ENCODE measurements around the gene AZU1. TPM values are rescaled to one million over a fixed set of nuclear protein-coding genes. Genes with fewer than 3 reads are reported as not detected.
"Not testable (repeated sequence)": the region's sequence is repeated elsewhere in the genome, so short reads cannot be mapped to it uniquely, and the experiment has no call there.

AZU1 gene
- total RNA-seq, 1 donor from 2014 or later = not detected

DNA sequence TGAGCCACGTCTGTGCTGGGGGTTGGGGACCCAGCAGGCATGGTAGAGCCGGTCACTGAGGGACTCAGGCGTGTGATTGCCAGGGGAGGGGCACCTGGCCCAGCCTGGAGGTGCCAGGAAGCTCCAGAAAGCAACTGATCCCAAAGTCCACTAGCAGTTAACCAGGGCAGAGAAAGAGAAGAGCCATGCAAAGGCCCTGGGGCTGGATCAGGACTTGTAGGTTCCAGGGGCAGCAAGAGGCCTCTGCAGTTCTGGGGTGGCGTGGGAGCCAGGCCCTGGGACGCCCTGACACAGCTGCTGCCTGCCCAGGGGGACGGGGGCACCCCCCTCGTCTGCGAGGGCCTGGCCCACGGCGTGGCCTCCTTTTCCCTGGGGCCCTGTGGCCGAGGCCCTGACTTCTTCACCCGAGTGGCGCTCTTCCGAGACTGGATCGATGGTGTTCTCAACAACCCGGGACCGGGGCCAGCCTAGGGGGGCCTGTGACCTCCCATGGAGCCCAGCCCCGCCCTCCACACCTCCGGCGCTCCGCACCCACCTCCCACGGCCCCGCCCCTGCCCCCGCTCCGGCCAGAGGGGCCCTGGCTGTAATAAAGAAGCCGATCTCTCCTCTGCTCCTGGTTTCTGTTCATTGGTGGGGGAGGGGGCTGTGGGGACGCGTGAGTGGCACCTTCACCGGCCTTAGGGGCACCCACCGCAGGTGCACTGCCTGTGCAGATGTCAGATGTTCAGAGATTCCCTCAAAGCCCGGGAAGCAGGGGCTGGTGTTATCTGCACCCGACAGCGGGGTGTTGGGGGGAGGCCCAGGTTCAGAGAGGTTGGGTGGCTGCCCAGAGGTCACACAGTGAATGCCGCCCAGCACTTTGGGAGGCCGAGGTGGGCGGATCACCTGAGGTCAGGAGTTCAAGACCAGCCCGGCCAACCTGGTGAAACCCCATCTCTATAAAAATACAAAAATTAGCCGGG is 4.1 kb downstream of the AZU1 start:
- no peak for DNase-seq

DNA sequence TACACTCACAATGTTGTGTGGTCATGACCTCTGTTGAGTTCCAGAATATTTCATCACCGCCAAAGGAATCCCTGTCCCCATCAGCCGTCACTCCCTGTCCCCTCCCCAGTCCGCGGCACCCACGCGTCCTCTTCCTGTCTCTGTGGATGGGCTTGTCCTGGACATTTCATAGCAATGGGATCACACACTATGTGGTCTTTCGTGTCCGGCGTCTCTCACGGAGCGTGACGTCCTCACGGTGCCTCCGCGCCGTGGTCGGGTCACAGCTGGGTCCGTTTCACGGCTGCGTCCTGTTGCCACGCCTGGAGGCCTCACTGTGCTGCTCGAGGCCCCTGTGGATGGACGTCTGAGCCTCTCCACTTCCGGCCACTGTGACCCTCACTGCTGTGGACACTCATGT is 6.6 kb downstream of the AZU1 start:
- no peak for DNase-seq

DNA sequence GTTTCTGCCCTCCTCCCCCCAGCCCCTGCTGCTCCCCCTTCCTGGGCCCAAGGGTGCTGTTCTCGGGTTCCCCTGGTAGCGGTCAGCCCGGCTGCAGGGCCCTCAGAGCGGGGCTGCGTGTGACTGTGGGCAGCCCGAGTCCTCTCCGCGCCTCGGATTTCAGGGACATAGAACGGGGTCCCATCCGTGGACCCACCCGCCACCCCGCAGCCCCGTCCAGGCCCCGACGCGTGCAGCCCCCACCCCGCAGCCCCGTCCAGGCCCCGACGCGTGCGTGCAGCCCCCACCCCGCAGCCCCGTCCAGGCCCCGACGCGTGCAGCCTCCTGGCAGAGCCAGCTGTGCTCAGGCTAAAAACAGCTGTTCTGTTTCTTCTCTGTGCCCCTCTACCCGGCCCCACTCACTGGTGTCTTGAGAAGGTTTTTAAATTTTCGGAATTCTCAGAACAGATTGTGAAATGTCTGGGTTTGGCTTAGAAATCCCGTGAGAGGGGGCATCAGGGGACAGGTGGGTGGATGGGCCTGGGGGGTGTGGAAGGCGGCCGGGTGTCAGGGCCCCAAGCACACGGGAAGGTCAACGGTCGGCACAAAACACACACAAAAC is 7.7 kb downstream of the AZU1 start:
- DNase-seq = no peak

DNA sequence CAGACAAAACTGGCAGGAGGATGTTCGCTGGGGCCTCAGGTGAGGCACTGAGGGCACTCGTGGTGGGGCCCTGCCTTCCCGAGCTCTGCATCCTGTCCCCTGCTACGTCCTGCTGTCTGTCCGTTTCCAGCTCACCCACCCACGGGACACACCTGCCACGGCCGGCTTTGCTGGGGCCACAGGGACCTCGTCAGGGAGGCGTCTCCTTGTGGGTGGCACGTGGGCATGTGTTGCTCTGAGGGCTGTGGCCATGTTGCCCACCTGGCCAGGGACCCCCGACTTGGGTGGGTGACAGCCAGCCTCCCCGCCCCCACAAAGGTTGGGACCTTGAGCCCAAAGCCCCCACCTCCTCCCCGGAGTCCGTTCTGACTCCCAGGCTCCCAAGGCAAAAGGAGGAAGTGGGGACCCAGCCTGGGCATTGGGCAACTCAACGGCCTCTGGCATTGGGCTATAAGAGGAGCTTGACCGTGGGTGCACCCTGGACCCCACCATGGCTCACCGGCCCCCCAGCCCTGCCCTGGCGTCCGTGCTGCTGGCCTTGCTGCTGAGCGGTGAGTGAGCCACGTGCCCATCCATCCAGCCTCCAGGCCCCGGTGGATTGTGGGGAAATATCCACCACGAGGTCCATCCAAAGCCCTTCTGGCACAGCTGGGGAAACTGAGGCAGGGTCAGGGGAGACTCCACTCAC is 13.0 kb downstream of the AZU1 start, which contains the start of gene PRTN3:
Gene PRTN3 (plus strand): TSS at position 481 of the 688 bp plus-strand sequence. CDS start 10 bp downstream, at position 491.
- no peak for DNase-seq

DNA sequence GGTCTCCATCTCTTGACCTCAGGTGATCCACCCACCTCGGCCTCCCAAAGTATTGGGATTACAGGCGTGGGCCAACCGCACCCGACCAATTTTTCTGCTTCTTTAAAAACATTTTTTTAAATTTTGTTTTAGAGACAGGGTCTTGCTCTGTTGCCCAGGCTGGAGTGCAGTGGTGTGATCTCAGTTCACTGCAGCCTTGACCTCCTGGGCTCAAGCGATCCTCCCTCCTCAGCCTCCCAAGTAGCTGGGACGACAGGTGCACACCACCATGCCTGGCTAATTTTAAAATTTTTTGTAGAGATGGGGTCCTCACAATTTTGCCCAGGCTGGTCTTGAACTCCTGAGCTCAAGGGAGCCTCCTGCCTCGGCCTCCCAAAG is 15.2 kb downstream of the AZU1 start:
- not testable (repeated sequence) for DNase-seq

DNA sequence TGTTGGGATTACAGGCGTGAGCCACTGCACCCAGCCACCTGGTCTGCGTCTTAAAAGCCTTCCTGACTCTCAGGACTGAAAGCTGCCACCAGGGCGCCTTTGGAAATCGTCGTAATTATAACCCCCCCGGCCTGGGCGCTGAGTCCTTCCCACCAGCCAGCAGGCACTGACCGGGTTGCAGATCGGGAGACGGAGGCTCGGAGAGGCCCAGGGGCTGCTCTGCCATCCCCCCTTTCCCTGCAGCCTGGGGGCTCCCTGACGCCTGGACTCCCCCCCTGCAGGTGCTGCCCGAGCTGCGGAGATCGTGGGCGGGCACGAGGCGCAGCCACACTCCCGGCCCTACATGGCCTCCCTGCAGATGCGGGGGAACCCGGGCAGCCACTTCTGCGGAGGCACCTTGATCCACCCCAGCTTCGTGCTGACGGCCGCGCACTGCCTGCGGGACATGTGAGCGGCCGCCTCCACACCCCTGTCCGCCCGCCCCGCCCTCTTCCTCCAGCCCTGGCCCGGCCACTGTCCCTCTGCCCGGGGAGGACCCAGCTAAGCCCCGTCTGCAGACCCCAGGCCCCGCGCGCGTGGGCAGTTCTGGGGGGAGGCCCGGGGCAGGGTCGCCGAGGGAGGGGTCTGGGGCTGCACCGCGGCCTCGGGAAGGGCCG is 15.7 kb downstream of the AZU1 start:
- DNase-seq = no peak

DNA sequence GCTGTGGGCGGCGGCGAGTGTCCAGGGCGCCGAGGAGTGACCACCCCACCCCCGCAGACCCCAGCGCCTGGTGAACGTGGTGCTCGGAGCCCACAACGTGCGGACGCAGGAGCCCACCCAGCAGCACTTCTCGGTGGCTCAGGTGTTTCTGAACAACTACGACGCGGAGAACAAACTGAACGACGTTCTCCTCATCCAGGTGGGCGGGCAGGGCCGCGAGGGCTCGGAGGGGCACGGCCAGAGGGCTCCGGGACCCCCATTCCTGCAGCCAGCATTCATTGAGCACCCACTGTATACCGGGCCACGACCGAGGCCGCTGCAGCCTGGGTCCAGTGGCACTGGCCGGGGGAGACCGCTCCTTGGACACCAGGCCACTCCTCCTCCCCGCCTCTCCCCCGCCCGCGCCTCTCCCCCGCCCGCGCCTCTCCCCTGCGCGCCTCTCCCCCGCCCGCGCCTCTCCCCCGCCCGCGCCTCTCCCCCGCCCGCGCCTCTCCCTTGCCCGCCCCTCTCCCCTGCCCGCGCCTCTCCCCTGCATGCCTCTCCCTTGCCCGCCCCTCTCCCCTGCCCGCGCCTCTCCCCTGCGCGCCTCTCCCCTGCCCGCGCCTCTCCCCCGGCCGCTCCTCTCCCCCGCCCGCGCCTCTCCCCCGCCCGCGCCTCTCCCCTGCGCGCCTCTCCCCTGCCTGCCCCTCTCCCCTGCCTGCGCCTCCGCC is 16.4 kb downstream of the AZU1 start:
- DNase-seq = no peak

DNA sequence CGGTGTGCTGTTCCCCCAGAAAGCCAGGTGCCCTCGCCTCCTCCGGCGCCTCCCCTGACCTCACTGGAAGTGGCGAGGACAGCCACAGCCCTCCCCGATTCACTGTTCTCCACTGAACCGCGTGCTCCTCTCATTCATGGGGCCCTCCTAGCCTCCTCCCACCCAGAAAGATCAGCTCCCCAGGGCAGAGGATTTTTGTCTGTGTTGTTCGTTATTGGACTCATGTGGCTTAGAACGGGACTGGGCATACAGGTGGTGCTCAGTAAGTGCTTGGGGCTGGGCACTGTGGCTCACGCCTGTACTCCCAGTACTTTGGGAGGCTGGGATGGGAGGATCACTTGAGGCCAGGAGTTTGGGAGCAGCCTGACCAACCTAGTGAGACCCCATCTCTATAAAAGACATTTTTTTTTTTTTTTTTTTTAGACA is 16.9 kb downstream of the AZU1 start:
- no peak for DNase-seq

DNA sequence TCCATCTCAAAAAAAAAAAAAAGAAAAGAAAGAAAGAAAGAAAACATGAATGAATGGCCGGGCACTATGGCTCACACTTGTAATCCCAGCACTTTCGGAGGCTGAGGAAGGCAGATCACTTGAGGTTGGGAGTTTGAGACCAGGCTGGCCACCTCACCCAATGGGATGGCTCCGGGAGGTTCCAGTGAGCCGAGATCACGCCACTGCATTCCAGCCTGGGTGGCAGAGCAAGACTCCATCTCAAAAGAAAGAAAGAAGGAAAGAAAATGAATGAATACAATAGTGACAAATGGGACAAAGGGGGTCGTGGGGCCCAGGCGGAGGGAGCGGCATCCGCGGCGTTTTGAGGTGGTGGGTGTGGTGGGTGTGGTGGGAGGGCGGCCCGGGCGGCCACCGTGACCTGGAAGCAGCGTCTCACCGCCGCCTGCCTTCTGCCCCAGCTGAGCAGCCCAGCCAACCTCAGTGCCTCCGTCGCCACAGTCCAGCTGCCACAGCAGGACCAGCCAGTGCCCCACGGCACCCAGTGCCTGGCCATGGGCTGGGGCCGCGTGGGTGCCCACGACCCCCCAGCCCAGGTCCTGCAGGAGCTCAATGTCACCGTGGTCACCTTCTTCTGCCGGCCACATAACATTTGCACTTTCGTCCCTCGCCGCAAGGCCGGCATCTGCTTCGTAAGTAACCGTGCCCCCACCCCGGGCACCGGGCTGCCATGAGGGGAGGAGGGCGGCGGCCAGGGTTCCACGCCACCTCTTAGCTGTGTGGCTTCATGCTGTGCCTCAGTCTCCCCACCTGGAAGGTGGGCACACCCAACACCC is 18.3 kb downstream of the AZU1 start:
- DNase-seq = no peak

DNA sequence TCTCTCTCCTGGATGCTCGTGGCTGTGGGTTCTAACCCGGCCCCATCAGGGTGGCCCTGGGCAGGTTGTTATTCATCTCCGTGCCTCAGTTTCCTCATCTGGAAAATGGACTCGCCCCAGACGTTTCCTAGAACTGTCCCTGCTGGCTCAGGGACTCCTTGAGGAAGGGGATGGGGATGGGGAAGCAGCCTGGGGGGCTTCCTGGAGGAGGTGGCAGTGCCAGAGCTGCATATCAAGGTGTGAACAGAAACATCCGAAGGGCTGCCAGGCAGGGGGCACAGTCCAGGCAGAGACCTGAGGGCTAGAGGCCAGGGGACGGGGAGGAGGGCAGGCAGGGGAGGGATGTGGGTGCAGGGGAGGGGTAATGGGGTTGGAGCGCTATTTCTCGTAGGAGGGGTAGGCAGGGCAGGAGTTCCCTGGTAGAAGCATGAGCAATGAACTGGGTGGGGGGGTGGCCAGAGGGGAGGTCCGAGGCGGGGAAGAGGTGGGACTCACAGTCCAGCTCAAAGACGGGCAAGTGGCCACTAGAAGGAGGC is 20.8 kb downstream of the AZU1 start:
- no peak for DNase-seq

DNA sequence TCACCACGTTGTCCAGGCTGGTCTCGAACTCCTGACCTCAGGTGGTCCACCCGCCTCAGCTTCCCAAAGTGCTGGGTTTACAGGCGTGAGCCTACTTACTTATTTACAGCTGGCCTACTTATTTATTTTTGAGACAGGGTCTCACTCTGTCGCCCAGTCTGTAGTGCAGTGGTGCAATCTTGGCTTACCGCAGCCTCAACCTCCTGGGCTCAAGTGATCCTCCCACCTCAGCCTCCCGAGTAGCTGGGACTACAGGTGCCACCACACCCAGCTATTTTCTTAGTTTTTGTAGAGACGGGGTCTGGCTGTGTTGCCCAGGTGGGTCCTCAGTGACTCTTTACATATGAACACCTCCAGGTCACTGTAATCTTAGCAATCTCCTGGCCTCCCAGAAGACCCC is 21.6 kb downstream of the AZU1 start:
- not testable (repeated sequence) for DNase-seq

DNA sequence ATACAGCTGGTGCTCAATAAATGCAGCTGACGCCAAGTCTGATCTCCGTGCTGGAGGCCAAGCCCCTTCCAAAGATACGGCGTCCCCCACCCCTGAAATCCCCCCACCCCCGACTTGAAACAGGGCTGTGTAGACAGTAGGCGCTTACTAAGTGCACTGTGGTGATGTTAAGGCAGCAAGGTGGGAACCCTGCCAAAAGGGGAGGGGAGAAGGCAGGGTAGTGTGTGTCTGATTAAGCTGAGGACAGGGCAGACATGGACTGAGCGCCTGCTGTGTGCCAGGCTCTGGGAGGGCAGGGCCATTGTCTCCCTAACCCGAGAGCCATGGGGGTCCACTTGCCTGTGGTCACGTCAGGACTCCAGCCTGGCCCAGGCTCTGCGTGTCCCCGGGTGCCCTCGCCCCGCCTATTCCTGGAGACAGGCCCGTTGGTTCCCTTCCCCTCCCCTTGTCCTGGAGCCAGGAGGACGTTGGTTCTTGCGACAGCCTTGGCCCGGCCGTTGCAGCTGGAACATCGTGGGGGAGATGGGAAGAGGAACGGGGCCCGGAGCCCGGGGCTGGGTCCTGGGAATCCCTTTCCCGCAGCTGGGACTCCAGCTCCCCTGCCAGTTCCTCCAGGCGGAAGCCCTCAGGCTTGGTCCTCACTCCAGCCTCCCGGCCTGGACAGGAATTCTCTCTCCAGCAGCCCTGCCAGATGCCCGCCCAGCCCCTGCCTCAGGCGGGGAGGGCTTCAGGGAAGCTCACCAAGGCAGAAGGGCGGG is 22.8 kb downstream of the AZU1 start:
- DNase-seq = no peak

DNA sequence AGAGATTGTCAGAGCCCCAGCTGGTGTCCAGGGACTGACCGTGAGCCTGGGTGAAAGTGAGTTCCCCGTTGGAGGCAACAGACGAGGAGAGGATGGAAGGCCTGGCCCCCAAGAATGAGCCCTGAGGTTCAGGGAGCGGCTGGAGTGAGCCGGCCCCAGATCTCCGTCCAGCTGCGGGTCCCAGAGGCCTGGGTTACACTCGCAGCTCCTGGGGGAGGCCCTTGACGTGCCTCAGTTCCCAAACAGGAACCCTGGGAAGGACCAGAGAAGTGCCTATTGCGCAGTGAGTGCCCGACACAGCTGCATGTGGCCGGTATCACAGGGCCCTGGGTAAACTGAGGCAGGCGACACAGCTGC is 23.3 kb downstream of the AZU1 start:
- no peak for DNase-seq

DNA sequence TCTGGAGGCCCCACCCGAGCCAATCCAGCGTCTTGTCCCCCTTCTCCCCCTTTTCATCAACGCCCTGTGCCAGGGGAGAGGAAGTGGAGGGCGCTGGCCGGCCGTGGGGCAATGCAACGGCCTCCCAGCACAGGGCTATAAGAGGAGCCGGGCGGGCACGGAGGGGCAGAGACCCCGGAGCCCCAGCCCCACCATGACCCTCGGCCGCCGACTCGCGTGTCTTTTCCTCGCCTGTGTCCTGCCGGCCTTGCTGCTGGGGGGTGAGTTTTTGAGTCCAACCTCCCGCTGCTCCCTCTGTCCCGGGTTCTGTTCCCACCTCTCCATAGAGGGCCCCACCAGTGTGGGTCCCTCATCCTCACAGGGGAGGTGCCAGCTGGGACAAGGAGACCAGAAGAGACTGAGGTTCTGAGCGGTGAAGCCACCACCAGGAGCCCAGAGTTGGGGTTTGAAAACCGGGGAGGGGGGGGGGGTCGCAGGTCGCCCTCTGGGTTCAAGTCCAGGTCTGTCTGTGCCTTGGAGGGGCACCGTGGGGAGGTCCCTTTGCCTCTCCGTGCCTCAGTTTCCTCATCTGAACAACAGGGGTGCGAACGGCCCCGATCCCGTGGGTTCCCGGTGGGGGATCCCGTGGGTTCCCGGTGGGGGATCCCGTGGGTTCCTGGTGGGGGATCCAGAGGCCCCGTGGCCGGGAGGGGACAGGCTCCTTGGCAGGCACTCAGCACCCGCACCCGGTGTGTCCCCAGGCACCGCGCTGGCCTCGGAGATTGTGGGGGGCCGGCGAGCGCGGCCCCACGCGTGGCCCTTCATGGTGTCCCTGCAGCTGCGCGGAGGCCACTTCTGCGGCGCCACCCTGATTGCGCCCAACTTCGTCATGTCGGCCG is 24.7 kb downstream of the AZU1 start, which contains the start of gene ELANE:
Gene ELANE (plus strand): TSS at position 168 of the 878 bp plus-strand sequence. CDS start 26 bp downstream, at position 194.
- DNase-seq = no peak

DNA sequence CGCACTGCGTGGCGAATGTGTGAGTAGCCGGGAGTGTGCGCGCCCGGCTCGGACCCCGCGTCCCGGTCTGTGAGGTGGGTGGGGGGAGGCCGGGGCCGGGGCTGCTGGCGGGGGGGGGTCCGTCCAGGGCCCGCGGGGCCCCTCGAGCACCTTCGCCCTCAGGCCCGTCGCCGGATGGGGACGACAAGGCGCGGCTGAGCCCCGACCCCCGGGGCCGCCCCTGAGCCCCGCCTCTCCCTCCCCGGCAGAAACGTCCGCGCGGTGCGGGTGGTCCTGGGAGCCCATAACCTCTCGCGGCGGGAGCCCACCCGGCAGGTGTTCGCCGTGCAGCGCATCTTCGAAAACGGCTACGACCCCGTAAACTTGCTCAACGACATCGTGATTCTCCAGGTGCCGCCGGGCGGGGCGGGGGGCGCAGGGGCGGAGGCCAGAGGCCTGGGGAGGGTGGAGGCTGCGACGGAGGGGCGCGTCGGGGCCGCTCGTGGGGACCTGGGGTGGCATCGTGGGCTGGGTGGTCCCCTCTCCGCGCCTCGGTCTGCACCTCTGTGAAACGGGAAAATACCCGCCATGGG is 25.5 kb downstream of the AZU1 start:
- DNase-seq = no peak

DNA sequence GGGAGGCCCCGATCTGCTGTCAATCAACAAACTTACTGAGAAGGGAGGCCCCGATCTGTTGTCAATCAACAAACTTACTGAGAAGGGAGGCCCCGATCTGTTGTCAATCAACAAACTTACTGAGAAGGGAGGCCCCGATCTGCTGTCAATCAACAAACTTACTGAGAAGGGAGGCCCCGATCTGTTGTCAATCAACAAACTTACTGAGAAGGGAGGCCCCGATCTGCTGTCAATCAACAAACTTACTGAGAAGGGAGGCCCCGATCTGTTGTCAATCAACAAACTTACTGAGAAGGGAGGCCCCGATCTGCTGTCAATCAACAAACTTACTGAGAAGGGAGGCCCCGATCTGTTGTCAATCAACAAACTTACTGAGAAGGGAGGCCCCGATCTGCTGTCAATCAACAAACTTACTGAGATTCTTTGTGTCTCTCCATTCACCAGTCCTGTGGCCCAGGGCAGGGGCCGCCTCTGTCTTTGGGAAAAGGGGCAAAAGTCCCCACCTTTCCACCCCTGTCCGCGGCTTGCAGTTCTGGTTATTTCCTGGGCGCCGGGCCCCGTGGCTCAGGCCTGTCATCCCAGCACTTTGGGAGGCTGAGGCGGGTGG is 26.1 kb downstream of the AZU1 start:
- not testable (repeated sequence) for DNase-seq

DNA sequence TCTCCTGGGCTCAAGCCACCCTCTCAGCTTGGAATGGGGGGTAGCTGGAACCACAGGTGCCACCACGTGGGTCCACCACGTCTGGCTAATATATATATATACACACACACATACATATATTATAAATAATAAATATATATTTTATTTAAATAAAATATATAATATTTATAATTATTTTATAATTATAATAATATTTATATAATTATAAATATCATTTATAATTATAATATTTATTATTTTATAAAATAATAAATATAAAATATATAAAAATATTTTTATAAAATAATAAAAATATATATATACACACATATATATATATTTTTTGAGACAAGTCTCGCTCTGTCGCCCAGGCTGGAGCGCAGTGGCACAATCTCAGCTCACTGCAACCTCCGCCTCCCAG is 26.9 kb downstream of the AZU1 start:
- DNase-seq = no peak

DNA sequence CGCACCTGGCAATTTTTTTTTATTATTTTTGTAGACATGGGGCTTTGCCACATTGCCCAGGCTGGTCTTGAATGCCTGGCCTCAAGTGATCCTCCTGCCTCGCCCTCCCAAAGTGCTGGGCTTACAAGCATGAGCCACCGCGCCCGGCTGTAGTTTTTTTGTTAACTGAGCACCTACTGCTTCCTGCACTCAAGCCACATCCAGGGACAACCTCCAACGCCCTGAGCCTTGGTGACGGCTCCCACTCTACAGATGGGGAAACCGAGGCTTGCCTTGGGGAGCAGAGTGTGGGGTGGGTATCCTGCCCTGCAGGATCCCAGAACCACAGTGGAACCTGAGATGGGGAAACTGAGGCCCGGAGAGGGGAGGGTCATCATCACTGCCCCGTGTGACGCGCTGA is 27.5 kb downstream of the AZU1 start:
- DNase-seq = no peak

All from dermis blood vessel endothelial cell (primary cell).